CD4-positive, alpha-beta T cell treated with Interleukin-6 at 100 ng/mL for 8 hours (primary cell): Measurements from ENCODE around the gene SORCS3.

ENCODE experiments used
- DNase-seq: peaks from one replicate; pipeline ENCODE4 v3.0.0-alpha.2; 2020; ENCODE audit warnings: mixed read lengths, low spot score

Gene SORCS3

DNA sequence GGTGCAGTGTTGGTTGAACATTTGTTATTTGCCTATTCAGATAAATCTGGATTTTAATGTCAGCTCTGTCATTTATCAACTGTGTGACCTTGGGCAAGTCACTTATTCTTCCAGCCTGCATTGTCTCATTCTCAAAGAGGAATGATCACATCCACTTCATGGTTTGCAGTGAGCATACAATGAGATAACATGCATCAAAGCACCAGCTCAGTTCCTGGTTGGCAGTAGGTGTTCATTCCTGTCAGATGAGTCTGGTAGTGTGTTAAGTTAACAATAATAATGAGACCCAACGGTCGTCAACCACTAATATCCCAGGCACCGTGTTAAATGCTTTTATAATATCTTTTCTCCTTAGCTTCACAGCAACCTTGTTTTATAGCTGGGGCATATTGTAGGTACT is 137.3 kb downstream of the SORCS3 start:
- DNase-seq = no peak

DNA sequence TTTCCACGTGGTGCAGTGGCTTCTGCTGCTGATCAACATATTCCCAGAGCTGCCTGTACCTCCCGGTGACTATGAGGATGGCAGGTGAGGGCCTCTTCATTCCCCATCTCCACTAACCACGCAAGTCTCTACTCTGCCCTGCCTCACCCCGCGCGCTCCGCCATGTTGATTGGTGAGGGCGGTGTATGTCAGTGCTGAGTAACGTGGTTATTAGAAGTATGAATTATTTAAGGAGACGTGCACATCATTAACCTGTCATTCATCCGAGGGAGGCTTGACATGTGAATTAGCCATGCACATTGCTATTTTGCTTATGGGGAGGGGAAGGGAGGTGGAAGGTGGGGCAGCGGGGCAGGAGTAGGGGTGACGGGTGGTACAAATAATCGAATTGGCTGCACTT is 138.6 kb downstream of the SORCS3 start:
- no peak for DNase-seq

DNA sequence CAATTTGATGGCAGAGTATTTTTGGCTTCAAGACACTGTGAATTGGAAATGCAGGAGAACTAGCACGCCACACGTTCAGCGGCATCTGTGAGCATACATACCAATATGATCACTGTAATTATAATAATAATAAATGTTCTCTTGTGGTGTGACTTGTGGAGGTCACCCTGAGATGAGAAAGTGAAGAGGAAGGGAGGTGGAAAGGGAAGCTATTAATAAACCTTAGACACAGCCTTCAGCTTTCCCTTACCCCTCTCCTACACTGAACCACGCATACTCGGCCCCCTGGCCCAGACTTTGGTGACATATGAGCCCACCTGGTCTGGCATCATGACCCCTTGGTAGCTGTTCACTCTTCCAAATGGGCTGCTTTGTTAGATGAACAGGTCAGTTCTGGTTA is 139.1 kb downstream of the SORCS3 start:
- no peak for DNase-seq

DNA sequence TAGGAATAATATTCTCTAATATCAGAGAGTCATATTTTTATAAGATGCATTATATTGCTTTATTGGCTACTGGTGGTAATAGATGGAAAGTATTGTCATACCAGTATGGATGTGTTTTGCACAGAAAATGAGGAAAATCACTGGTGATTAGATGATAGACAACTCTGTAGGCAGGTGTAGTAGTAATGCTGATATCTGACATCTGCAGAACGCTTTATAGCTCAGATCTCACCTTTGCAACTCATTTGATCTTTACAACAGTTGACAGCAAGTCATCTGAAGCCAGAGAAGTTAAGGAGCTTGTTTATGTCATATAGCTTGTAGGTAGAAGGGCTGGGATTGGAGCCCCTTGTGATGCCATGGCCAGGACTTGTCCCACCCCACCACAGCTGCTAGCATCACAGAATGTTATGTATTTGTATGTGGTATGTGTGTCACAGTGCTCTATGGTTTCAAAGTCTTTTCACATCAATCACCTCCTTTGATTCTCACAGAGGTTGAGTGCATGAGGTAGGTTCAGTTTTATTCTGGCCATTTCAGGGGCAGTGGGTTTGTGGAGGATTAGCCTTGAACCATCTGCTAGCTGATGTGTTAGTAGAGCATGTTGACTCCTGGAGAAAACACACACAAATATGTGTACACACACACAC is 140.0 kb downstream of the SORCS3 start:
- DNase-seq = no peak

DNA sequence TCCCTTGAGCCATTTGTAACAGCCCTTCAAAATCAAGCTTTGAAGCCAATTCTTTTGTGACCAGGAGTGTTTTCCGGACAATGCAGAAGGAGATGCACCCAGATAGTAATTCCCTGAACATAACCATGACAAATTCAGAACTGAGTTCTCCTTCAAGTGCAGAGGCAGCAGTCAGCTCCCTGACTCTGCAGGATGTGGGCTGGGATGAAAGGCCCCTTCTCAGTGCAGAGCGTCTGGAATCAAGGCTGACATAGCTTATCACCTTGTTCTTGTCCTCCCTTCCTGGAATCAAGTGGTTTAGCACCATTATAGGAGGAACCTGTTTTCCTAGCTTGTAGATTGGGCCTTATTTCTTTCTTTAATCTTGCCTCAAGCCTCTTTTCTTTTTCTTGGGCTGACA is 143.4 kb downstream of the SORCS3 start:
- DNase-seq = no peak

DNA sequence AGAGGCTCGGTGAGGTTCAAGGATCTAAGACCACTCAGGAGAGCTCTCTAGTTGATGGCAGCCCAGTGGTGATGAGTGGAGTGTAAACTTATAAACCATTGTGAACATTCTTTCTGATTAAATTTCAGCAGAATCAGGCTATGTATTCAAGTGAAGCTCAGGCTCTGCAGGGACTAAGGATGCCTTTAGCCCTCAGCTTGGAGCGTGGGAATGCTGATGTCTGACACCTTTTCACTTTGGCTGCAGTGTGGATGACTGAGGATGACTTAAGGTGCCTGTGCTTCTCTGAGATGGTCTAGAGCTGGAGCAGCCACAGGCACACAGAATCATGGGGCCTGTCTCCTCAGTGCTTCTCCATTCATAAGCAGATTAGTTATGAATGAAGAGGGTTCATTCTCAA is 150.4 kb downstream of the SORCS3 start:
- DNase-seq = no peak

DNA sequence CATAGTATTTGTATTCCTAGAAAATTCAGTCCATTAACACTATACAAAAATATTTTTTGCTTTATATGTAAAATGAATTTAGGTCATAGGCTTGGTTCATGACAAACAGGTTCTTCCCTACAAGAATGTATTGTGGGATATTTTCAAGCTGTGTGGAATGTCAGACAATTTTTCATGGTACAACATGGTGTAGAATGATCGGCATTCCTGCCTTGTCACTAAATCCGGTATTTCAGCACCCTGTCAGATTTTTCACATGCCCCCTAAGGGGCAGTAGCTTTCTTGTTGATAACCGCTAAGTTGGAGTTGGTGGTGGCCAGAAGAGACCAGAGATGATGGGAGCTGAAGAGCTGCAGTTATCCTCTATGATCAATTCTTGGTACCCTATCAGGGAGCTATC is 154.3 kb downstream of the SORCS3 start:
- no peak for DNase-seq

DNA sequence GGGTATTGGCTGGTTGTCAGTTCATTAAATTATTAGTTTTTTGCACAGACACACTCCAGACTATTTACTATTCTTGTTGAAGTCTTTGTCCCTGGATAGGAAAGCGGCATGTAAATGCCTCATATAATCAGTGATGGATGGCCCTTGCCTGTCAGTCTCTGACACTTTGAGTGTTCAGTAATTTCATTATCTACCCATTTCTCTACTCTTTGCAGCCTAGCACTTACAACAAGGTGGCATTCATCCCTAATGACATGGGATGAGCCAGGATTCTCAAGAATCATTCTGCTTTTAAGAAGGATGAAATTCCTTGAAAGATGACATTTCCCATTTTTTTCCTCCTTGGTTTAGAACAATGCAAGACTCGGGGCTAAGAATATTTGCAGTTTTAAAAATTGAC is 155.7 kb downstream of the SORCS3 start:
- no peak for DNase-seq

DNA sequence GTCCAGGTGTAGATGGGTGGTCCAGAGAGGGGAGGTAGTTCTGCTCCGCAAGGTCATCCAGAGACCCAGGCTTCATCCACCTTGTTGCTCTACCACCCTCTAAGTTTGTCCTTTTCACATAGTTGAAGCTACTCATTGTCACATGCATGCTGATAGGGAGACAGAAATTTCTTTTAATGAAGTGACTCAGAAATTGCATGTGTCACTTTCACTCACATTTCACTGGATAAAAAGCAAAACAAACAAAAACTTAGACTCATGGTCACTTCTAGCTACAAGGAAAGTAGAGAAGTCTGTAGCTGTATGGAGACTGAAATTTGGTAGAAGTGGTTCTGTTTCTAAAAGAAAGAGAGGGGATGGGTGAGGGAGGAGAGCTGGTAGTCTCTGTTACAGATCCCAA is 161.9 kb downstream of the SORCS3 start:
- DNase-seq = no peak

DNA sequence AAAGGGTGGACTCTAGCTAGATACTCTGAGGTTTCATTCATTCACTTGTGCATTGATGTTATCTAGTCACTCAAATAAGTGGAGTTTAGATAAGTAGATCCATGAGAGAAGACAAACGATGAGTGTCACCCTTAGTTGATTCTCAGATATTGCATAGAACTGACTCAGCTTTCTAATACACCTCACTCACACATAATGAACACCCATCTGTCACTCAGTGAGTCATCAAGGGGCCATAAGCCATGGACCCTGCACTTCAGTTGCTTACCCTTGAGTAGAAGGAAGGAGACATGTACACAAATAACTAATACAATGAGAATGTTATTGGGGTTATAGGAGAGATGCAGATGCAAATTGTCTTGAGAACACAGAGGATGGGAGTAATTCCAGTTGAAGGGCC is 163.8 kb downstream of the SORCS3 start:
- no peak for DNase-seq

DNA sequence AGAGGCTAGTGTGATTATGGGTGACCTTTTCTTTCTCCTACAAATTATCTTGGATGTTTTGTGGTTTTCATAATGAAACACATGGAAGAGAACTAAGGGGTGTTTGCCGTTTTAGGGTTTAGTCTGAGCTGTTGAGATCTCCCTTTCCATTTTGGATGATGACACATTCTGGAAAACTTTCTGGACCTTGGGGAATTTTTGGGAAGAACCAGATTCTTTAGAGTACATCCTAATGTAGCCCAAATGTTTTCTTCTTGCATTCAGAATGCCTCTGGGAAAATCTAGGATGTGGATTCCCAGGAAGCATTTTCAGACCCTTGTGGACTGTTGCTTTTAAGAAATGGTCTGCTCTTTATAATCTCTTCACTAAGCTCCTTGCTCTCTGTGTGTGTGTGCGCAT is 165.7 kb downstream of the SORCS3 start:
- DNase-seq = no peak

DNA sequence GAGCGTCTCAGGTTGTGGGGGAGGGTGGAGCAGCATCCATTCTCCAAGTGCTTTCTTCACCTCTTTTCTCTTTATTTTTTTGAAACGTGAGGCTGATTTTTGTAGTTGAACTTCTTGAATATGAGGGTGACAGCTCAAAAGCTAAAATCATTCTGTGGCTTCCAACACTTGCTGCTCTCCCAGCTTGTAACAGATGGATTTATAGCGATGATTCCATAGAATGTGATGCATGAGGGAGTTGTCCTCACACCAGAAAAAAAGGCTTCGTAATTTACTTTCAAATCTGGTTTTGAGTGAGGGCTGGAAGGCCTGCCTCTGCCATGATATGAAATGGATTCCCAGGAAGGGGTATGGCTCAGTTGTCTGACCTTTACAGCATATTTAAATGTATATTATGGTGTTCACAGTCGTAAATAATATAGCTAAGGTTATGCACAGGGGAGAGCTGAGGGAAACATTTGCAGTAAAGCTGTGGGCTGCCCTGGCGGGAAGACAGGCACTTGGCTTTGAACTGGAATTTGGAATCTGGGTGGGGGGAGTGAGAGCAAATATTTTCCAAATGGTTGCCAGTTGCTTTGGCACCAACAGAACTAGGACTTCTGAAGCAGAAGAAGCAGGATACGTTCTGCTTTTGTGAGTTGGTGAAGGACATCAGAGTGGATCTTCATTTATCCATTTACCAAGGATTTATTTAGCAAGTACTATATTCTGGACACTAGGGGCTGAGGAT is 166.7 kb downstream of the SORCS3 start:
- no peak for DNase-seq

DNA sequence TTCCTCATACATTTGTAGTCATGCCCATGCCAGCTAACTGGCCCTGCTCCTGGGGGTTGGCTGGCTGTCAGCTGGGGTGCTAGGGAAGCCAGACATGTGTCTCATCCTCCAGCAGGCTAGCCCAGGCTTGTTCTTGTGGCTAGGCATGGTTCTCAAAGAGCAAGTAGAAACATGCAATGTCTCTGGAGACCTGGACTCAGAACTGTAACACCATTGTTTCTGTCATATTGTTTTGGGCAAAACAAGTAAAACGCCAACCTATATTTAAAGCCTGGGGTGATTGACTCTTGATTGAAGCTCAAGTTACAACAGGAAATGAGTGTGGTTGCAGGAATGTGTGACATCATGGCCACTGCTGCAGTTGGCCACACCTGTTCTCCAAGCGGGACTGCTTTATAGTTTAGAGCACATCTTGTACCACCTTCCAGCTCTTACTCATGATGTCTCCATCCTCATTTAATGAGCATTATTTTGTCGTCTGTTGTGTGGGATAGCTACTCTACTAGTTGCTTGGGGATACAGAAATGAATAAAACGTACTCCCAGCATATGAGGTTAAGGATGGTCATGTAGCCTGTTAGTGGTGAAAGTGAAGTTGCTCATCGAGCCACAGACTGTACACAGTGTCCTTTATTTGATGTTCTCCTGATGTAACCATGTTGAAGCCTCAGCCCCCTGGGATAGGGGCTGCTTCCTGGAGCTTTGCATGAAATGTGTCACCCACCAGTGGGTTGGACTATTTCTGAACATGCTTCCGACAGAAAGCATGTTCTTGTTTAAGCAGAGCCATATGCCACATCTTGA is 168.4 kb downstream of the SORCS3 start:
- no peak for DNase-seq

DNA sequence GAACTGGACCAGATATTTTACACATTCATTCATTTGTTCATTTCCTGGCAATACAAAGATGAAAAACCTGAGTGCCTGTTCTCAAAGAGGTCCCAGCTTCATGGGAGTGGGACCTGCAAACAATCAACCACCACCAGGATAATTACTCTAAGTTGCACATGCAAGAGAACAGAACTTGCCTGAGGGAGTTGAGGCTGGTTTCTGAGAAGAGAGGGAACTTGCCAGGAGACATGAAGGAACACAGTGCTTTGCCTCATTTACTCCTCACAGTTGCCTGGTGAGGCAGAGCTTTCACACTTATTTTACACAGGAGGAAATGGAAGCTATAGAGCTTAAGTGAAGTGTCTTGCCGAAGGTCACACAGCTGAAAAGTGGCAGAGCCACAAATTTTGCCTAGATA is 170.1 kb downstream of the SORCS3 start:
- DNase-seq = no peak

DNA sequence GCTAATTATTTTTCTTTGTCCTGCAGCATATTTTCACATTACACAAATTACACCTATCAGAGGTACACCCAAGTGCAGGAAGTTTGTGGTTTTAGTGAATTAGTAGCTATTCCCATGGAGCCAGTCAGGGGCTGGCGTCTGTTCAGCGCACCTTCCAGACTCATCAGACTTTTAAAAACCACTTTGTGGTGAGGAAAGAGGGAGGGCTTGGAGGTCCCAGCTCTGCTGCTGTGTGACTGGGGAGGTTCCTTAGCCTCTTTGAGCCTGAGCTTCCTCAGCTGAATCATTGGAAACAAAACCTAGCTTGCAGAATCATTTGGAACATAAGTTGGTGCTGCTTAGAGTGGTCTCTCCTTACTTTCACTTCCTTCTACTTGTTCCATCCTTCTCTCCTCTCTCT is 175.4 kb downstream of the SORCS3 start:
- DNase-seq = no peak

DNA sequence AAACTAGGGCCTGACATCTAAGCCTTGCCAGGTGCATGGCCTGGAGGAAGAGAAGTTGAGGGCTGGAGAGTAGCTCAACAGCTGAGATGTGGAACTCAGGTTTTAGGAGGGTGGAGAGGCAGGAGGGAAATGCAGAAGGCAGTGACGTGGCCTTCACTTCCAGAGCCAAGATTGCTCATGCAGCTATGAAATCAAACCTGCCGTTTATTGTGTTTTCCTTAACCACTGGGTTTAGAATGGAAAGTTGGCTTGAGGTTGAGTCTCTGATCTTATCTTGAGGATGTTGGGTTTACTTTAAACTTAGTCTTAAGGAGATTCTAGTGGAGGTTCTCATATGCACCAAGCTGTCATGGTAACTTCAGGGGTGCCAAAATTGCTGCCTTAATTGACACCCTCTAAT is 178.6 kb downstream of the SORCS3 start:
- DNase-seq = no peak

DNA sequence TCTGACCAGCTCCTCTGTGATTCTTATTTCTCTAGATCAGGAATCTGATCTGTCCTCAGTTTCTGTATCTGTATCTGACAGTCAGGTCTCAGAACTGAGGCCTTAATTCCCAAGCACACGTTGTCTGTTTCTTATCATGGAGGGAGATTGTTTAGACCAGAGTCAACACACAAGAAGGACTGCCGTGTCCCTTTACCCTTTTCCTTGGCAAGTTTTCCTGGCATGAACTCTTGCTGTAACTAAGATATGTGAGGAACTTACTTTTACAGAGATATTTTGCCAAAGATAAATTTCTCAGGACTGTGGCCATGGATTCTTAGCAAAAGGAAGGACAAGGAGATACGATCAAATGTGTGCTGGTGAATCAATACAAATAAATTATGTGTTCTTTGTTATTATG is 181.0 kb downstream of the SORCS3 start:
- no peak for DNase-seq

DNA sequence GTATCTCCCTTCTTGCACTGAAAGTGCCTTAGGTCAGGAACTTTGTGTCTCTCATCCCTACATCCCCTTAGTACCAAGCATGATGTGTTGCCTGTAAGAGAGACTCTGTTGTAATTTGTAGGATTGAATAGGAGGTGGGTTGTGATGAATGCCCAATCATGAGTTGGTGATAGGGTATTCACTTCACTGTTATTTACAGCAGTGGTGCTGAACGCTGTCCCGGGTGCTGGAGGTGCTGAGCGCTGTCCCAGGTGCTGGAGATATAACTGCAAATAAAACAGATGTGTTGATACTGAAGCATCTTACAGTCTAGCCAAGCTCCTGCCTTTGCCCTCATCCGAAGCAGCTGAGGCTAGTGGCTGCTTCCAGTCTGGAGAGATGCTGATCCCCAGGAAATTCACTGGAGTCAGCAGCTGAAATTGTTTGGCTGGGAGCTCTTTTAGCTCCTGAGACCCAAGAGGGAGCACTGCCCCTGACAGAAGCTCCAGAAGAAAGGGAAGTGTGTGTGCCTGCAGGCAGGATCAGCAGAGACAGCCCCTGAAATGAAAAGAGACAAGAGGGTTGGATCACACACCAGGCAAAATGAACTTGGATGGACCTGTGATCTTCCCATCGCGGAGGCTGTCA is 183.4 kb downstream of the SORCS3 start:
- no peak for DNase-seq

DNA sequence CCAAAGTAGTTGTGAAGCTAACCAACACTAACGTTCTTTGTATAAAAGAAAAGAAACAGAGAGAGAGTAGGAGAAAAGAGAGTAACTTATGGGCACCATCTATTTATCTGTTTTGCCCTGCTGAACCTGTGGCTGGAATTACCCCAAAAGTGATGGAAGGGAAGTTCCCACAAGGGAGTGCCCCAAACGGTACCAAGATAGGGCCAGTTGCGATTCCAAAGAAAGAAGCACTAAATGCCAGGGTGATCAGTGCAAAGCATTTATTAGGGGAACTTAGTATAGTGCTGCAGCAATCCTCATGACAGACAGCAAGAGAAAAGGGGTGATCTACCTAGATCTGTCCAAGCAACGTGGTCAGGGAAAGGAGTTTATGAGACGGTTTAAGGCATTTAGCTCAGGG is 190.2 kb downstream of the SORCS3 start:
- DNase-seq = no peak

DNA sequence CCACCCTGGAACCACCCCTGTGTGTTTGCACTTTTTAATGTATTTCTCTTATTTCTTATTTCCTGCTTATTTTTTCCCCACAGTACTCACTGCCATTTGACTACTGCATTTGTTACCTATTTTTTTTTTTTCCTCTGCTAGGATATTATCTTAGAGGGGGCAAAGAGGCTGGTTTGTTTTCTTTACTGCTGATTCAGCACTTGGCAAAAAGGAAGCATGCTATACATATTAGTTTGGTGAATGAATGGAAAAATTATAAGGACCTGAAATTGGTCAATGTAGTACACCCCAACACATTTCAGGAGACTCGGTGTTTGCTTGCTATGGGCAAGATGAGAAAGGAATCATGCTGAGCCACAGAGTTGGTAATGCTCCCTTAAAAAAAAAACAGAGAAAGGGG is 193.5 kb downstream of the SORCS3 start:
- no peak for DNase-seq

DNA sequence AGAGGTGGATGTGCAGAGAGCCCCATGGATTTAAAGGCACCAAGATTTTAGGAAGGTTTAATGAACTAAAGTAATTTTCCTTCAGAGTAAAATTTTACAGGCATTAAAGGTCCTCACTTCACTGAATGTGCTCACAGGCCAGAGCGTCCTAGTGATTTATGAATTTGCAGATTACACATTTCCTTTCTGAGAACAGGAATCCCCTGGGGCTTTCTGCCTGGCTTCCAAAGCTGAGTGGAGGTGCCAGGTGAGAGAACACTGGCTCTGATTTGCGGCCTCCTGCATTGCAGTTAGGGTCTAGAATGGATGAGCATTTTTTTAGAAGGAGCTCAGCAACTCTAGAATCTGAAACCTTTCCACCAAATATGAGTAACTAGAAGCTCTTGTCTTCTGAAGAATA is 194.3 kb downstream of the SORCS3 start:
- DNase-seq = no peak

DNA sequence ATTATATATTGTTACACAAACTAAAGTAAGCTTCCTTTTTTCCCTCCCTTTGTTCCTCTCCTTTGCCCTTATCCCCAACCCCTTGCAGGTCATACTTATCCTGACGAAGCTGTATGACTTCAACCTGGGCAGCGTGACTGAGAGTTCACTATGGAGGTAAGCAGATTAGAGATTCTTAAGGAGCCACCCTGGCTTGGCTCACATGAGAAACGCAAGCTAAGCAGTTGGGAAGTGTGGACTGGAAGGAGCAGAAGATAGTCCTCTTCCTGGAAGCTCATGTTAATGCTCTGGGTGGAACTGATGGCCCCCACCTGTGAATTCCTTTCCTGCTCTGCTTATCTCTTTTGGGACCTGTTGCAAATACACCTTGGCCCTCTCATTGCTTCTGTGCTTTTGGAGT is 201.6 kb downstream of the SORCS3 start:
- no peak for DNase-seq

DNA sequence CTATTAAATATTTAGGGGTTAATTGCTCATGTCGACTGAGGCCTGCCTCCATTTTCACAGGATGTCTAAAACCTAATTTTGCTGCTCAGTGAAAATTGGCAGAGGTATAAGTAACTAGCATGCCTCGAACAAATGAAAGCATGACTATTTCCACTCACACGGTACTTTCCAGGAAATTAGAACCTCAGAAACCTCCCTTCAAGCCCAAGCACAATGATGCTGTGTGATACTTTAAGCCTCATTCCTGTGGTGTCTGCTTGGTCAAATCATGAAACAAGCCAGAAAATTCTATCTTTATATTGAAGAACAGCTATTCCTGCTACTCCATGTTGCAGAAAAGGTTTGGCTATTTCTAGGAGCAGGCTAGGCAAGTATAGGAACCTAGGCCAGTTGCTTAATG is 203.0 kb downstream of the SORCS3 start:
- DNase-seq = no peak
